ENCODE data around the gene GIGYF2. TPM values are rescaled to one million over a fixed set of nuclear protein-coding genes. Genes with fewer than 3 reads are reported as not detected.

Gene GIGYF2
- total and polyA plus RNA-seq, 2 of the 13 experiments (the other 11 are each of a cell fraction or from before 2014, with no cell fraction given), result 44.9 to 73.5 TPM

DNA sequence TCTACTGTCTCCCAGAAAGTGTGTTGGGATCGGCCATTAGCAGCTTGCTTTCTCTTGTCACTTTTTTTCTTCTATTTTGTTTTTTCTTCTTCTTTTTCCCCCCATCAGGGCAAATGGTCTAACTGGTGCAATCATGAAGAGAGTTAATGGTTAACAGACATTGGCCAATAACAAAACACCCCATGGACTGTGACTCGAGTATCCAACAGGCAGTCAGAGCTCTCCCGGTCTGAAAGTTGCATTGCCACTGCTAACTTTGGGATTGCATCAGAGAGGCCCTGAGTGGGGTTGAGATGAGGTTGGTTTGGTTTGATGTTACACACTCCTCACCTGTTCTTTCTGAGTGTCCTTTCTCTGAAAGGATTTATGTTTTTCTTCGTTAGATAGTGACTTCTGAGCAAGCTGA, 160.0 kb downstream of the GIGYF2 start (continued):
- TF ChIP-seq PHB2 (IDR thresholded peaks at IDR 0.05; ENCODE audit: partially characterized antibody), result no peak
- TF ChIP-seq SMAD3 (CRISPR knock-in tag; IDR thresholded peaks at IDR 0.05), result peak; percentile 99
- TF ChIP-seq, protein P1, sequence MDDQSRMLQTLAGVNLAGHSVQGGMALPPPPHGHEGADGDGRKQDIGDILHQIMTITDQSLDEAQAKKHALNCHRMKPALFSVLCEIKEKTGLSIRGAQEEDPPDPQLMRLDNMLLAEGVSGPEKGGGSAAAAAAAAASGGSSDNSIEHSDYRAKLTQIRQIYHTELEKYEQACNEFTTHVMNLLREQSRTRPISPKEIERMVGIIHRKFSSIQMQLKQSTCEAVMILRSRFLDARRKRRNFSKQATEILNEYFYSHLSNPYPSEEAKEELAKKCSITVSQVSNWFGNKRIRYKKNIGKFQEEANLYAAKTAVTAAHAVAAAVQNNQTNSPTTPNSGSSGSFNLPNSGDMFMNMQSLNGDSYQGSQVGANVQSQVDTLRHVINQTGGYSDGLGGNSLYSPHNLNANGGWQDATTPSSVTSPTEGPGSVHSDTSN (CRISPR knock-in tag; IDR thresholded peaks at IDR 0.05; ENCODE audit: borderline replicate concordance), result no peak
- TF ChIP-seq ZNF317 (CRISPR knock-in tag; IDR thresholded peaks at IDR 0.05), result no peak; the same call in 1 of the 2 replicates
- no peak for TF ChIP-seq ZNF558 (CRISPR knock-in tag; IDR thresholded peaks at IDR 0.05; ENCODE audit: borderline replicate concordance)
- 0 out of 2 replicates have a peak, but pooled peaks have one; percentile 26 for TF ChIP-seq STAT5B (CRISPR knock-in tag; IDR thresholded peaks at IDR 0.05)
- no peak for TF ChIP-seq FOXM1 (CRISPR knock-in tag; IDR thresholded peaks at IDR 0.05)
- TF ChIP-seq, protein P2, sequence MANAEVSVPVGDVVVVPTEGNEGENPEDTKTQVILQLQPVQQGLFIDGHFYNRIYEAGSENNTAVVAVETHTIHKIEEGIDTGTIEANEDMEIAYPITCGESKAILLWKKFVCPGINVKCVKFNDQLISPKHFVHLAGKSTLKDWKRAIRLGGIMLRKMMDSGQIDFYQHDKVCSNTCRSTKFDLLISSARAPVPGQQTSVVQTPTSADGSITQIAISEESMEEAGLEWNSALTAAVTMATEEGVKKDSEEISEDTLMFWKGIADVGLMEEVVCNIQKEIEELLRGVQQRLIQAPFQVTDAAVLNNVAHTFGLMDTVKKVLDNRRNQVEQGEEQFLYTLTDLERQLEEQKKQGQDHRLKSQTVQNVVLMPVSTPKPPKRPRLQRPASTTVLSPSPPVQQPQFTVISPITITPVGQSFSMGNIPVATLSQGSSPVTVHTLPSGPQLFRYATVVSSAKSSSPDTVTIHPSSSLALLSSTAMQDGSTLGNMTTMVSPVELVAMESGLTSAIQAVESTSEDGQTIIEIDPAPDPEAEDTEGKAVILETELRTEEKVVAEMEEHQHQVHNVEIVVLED (CRISPR knock-in tag; IDR thresholded peaks at IDR 0.05; ENCODE audit: borderline replicate concordance), result no peak
- TF ChIP-seq NFE2 (CRISPR knock-in tag; IDR thresholded peaks at IDR 0.05), result no peak
- no peak for TF ChIP-seq U2AF1 (optimal IDR thresholded peaks at IDR 0.05; ENCODE audit: low read depth, low read length)
- TF ChIP-seq CBX5 (CRISPR knock-in tag; IDR thresholded peaks at IDR 0.05; ENCODE audit: borderline replicate concordance), result peak; percentile 97; the same call in 1 of the 2 replicates
- TF ChIP-seq, protein P3, sequence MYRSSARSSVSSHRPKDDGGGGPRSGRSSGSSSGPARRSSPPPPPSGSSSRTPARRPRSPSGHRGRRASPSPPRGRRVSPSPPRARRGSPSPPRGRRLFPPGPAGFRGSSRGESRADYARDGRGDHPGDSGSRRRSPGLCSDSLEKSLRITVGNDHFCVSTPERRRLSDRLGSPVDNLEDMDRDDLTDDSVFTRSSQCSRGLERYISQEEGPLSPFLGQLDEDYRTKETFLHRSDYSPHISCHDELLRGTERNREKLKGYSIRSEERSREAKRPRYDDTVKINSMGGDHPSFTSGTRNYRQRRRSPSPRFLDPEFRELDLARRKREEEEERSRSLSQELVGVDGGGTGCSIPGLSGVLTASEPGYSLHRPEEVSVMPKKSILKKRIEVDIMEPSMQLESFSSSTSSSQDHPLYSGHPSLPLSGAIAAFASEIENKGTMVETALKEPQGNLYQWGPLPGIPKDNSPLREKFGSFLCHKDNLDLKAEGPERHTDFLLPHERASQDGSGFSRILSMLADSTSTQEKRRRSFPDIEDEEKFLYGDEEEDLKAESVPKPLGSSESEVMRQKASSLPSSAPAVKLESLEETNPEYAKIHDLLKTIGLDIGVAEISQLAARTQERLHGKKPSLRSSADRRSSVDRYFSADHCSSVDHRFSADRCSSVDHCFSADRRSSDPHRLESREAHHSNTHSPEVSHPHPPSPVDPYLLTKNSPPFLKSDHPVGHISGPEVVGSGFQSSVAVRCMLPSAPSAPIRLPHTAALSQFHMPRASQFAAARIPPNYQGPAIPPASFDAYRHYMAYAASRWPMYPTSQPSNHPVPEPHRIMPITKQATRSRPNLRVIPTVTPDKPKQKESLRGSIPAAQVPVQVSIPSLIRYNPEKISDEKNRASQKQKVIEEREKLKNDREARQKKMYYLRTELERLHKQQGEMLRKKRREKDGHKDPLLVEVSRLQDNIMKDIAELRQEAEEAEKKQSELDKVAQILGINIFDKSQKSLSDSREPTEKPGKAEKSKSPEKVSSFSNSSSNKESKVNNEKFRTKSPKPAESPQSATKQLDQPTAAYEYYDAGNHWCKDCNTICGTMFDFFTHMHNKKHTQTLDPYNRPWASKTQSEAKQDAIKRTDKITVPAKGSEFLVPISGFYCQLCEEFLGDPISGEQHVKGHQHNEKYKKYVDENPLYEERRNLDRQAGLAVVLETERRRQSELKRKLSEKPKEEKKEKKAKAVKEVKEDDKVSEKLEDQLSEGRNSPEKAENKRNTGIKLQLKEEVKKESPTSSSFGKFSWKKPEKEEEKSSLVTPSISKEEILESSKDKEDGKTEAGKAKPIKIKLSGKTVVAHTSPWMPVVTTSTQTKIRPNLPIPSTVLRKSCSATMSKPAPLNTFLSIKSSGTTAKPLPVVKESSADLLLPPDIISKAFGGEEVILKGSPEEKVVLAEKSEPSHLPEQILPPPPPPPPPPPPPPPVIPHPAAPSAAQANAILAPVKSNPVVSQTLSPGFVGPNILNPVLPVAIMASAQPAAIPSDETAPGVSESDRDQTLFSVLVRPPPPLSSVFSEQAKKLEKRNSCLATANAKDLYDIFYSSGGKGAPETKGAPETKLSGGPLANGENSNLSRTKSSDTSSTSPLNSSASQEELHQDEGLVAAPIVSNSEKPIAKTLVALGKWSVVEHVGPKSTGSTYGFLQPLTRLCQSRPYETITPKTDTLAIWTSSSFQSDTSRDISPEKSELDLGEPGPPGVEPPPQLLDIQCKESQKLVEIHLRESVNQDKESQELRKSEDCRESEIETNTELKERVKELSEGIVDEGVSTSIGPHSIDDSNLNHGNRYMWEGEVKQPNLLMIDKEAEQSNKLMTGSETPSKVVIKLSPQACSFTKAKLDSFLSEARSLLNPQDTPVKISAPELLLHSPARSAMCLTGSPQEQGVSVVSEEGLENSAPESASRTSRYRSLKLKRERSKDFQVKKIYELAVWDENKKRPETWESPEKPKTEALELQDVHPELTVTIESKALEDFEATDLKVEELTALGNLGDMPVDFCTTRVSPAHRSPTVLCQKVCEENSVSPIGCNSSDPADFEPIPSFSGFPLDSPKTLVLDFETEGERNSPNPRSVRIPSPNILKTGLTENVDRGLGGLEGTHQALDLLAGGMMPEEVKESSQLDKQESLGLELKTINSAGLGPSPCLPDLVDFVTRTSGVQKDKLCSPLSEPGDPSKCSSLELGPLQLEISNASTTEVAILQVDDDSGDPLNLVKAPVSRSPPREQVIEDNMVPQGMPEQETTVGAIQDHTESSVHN (CRISPR knock-in tag; IDR thresholded peaks at IDR 0.05), result no peak
- no peak; the same call in 1 of the 2 replicates for TF ChIP-seq PRMT3 (CRISPR knock-in tag; IDR thresholded peaks at IDR 0.05; ENCODE audit: borderline replicate concordance, low read depth)
- no peak for TF ChIP-seq ZFP41 (CRISPR knock-in tag; IDR thresholded peaks at IDR 0.05; ENCODE audit: borderline replicate concordance)
- no peak for TF ChIP-seq MBNL3 (CRISPR knock-in tag; conservative IDR thresholded peaks at IDR 0.05)
- TF ChIP-seq ZNF660 (CRISPR knock-in tag; IDR thresholded peaks at IDR 0.05; ENCODE audit: borderline replicate concordance, low read depth), result no peak
- peak; percentile 87 for TF ChIP-seq ZNF205 (CRISPR knock-in tag; IDR thresholded peaks at IDR 0.05)
- no peak for TF ChIP-seq GLI4 (CRISPR knock-in tag; IDR thresholded peaks at IDR 0.05; ENCODE audit: borderline replicate concordance)
- no peak for TF ChIP-seq SUZ12 (IDR thresholded peaks at IDR 0.05; ENCODE audit: low read depth, low read length)
- peak; percentile 98 for TF ChIP-seq ZNF614 (CRISPR knock-in tag; IDR thresholded peaks at IDR 0.05; ENCODE audit: borderline replicate concordance)
- TF ChIP-seq MEF2D (CRISPR knock-in tag; IDR thresholded peaks at IDR 0.05), result no peak; the same call in 1 of the 2 replicates
